Cardiac muscle cell (in vitro differentiated cells and primary cell): ENCODE measurements around the gene TNFRSF1B. TPM values are rescaled to one million over a fixed set of nuclear protein-coding genes. Genes with fewer than 3 reads are reported as not detected.

Experiments
- DNase-seq, 2 donors: peaks; one replicate each; pipeline versions ENCODE4 v3.0.0 to v3.0.0-alpha.2; 2010 to 2017; ENCODE audit warnings: low read depth in 1 of 2, low spot score in 1 of 2
- H3K27ac ChIP-seq: fragments of 200-600 bp; sonication (generic); 2 replicates; pipeline ENCODE4 v1.5.1; 2016
- H3K27me3 ChIP-seq: fragments of 200-600 bp; sonication (generic); 2 replicates; pipeline ENCODE4 v1.6.0; 2016; ENCODE audit warnings: control low read depth
- H3K36me3 ChIP-seq: fragments of 200-600 bp; sonication (generic); 2 replicates; pipeline ENCODE4 v1.5.1; 2016; ENCODE audit warnings: control low read depth
- H3K4me1 ChIP-seq: fragments of 200-600 bp; sonication (generic); 2 replicates; pipeline ENCODE4 v1.8.1; 2017; ENCODE audit warnings: low read depth, mild to moderate bottlenecking, mixed run types
- H3K4me3 ChIP-seq: fragments of 200-600 bp; sonication (generic); 2 replicates; pipeline ENCODE4 v1.5.1; 2016; ENCODE audit warnings: mild to moderate bottlenecking
- H3K9me3 ChIP-seq: fragments of 200-600 bp; sonication (generic); 2 replicates; pipeline ENCODE4 v1.5.1; 2017; ENCODE audit warnings: low read depth, mild to moderate bottlenecking, control low read depth
- CTCF ChIP-seq: IDR thresholded peaks from 2 replicates; pipeline ENCODE4 v1.5.1; 2012; ENCODE audit warnings: low read depth, mild to moderate bottlenecking, low read length
- polyA plus RNA-seq: library from polyadenylated mRNA; unstranded; fragments of >200 nt; fragmentation: Nextera tagmentation; extraction: Ambion mirVana; gene quantifications from 2 replicates; pipeline ENCODE4 v1.2.1, GENCODE V29; 2016
- total RNA-seq: library from RNA; depleted of rRNA; stranded (reverse); fragments of >200 nt; gene quantifications from 2 replicates; pipeline ENCODE4 v1.2.3, GENCODE V29; 2016

TNFRSF1B gene
- total and polyA plus RNA-seq, 2 experiments from 2014 or later = 0.27 TPM; not detected in 1

DNA sequence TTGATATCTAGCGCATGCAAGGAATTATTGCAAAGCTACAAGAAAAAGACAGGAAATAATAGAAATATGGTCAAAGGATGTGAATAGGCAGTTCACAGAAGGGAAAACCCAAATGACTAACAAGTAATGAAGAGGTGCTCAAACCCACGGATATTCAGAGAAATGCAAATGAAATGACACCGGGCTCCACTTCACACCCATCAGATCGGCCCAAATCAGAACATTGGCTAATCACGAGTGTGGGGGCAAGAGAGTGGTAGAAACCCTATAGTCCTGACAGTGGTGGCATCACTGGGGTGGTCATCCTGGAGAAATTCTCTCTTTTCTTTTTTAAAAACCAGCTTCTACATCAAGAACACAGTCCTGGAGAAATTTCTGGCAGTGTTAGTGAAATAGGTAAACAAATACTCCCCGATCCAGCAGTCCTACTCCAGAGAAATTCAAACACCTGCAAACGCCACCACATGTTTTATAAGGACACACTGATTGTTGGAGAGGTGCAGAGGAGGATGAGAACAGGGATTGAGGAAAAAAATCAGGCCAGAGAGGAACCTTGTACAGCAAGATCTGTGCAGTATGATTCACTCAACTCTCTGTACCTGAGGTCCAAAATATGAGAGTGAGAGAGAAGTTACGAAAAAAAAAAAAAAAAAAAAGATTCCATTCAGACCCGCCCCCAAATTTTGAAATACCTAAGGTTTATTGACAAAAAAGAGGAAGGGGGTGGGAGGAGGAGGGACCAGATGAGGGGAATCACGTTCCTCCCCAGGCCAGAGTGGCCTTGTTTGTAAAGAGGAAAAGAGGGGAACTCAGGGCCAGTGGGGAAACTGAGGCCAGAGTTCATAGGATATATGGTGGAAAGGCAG is 9.2 kb upstream of the TNFRSF1B start:
- Histone ChIP-seq H3K27ac (no peak overlapping the region), H3K27me3 (no peaks in the 10 kb centered on the region), H3K4me3 (no peak overlapping the region), H3K4me1 (no peaks in the 10 kb centered on the region), H3K36me3 (no peaks in the 10 kb centered on the region), H3K9me3 (no peaks in the 10 kb centered on the region)
- no peak for TF ChIP-seq CTCF
- DNase-seq = no peak

- H3K9me3 ChIP-seq = no peaks in the 10 kb centered on the region
- H3K27me3 ChIP-seq = no peaks in the 10 kb centered on the region
- no peak overlapping the region for H3K27ac ChIP-seq
- H3K4me1 ChIP-seq = no peaks in the 10 kb centered on the region
- no peak for TF ChIP-seq CTCF
- no peak for DNase-seq
- H3K36me3 ChIP-seq = no peaks in the 10 kb centered on the region
- no peak overlapping the region for H3K4me3 ChIP-seq
Measured at GRCh38 chr1:12158357-12159092, 8.3 kb upstream of the TNFRSF1B start.

GRCh38 chr1:12159816-12160215 is 7.0 kb upstream of the TNFRSF1B start:
- no peaks in the 10 kb centered on the region for H3K4me1 ChIP-seq
- H3K4me3 ChIP-seq = no peak overlapping the region
- no peak for DNase-seq
- no peak for TF ChIP-seq CTCF
- no peak overlapping the region for H3K27ac ChIP-seq
- H3K36me3 ChIP-seq = no peaks in the 10 kb centered on the region
- H3K9me3 ChIP-seq = no peaks in the 10 kb centered on the region
- no peaks in the 10 kb centered on the region for H3K27me3 ChIP-seq

DNA sequence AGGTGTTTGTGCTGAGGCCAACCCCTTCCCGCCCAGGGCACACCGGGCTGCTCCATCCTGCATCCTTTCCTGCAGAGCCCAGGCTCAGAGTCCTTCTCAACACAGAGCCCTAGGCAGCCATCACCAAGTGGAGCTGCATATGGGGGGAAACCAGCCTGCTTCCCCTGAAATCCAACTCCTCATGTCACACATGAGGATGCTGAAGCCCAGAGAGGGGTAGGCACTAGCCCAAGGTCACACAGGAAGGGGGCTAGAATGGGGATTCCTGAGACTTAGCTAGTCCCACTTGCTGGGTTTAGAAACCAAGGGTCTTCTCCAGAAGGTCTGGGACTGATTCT is 5.5 kb upstream of the TNFRSF1B start:
- H3K4me3 ChIP-seq = no peak overlapping the region
- no peak overlapping the region for H3K27ac ChIP-seq
- DNase-seq = no peak
- peaks cover 3% of the 10 kb centered on the region for H3K27me3 ChIP-seq
- H3K4me1 ChIP-seq = no peaks in the 10 kb centered on the region
- no peaks in the 10 kb centered on the region for H3K9me3 ChIP-seq
- no peaks in the 10 kb centered on the region for H3K36me3 ChIP-seq
- no peak for TF ChIP-seq CTCF

DNA sequence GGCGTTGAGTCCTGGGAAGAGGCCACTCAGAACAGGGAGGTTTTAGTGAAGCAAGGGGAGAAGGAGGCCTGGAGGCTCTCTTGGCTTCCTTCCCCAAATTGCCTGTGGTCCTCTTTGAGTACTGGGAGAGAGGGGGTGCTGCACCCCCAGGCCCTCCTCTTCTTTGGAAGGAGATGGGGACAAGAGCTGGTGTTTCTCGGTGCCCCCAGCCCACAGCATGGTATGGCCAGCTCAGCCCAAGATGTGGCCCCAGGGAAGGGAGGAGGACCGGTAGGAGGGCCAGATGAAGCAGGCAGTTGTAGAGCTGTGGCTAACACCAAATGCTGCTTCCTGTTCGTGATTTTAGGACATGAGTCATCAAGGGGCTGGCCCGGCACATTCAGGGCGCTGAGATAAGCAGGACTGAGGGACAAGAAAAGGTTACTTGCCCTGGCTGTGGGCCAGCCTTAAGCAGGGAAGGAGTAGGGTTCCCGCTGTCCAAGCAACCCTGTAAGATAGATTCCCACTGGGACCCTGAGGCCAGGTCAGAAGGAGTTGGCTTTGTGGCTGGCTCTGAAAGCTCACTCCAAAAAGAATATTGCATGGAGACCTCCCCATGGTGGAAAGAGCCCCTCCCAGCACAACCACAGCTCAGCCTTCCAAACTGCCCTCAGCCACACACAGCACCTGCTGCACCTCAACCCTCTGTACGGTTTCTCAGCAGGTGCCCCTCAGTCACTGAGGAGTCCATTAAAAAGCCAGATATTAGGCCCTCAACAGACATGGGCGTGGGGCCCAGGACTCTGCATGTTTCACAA is 4.9 kb upstream of the TNFRSF1B start:
- no peak overlapping the region for H3K4me3 ChIP-seq
- H3K27ac ChIP-seq = no peak overlapping the region
- no peaks in the 10 kb centered on the region for H3K9me3 ChIP-seq
- no peak for TF ChIP-seq CTCF
- peaks cover 9% of the 10 kb centered on the region for H3K27me3 ChIP-seq
- DNase-seq = peak in 1 of 2 donors; percentile 96
- H3K36me3 ChIP-seq = no peaks in the 10 kb centered on the region
- H3K4me1 ChIP-seq = no peaks in the 10 kb centered on the region
